Stimulated activated CD4-positive, alpha-beta T cell treated with anti-CD3 and anti-CD28 coated beads, Interleukin-4, amount 100 ng/mL, for 48 hours (primary cell): ENCODE measurements around the gene EIF4G1.

Source experiments
- DNase-seq, 2 donors: peaks; one replicate each; pipeline ENCODE4 v3.0.0-alpha.2; 2020; ENCODE audit warnings: low read depth in 2 of 2

EIF4G1 gene

DNA sequence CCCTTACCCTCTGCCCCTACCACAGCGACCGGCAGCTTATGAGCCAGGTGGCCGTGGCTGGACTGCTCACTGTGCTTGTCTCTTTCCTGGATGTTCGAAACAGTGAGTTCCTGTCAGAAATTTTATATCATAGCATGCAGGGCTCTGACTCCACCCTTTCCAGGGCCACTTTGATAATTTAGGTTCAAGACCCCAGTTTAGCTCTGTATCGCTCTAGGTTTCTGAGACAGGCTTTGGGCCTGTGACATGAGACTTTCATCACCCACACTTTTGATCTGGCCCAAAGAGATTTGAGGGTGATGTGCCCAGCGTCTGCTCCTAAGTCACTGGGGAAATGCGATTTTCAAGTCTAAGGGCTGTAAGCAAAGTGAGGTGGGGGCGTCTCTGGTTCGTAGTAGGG lies 6.5 kb upstream of the EIF4G1 start:
- no peak for DNase-seq

DNA sequence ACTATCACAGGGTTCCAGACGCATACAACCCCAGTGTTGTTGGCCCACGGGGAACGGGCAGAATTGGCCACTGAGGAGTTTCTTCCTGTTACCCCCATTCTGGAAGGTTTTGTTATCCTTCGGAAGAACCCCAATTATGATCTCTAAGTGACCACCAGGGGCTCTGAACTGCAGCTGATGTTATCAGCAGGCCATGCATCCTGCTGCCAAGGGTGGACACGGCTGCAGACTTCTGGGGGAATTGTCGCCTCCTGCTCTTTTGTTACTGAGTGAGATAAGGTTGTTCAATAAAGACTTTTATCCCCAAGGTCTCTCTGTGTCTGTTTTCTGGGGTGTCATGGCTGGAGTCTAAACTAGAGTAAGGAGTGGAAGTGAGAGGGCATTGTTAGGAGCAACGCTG lies 5.7 kb upstream of the EIF4G1 start:
- no peak for DNase-seq

DNA sequence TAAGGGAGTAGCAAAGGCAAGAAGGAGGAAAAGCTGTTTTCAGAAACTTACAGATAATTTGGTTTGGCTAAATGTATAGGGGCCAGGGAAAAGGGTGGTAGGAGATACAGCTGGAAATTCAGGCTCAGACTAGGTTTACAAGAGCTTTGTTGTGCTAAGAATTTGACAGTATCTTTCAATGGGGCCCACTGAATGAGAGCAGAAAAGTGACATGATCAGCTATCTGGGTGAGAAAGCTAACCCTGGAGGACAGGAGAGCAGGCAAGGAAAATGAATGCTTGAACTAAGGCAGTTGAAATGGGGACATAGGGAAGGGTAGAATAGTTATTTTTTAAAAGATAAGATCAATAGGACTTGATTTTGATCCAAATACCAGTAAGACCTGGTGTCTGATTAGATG lies 2.8 kb upstream of the EIF4G1 start:
- DNase-seq = no peak

DNA sequence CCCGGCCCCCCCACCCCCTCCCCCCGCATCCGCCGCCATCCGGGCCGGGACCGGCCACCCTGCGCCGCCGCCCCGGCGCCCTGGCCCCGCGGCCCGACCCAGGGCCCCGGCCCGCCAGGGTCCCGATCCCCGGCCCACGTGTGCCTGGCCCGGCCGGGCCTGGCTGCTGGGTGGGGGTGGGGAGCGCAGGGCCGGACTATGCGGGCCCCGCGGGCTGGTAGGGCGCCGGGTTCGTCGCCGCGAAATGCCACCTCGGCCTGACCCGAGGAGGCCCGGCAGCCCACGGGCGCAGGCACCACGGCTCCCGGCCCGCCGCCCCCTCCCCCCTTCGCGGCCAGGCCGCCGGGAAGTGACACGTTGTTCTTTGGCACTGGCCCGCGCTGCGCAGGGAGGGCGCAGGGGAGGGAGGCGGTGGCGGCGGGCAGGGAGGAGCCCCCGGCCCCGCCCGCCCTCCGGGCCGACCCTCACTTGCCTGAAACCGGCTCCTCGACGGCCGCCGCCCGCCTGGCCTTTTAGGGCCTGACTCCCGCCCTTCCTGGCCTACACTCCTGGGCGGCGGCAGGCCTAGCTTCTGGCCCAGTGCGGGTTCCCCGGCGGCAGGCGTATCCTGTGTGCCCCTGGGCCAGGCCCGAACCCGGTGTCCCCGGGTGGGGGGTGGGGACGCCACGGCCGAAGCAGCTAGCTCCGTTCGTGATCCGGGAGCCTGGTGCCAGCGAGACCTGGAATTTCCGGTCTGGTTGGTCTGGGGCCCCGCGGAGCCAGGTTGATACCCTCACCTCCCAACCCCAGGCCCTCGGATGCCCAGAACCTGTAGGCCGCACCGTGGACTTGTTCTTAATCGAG lies 515 bp downstream of the EIF4G1 start:
- DNase-seq = peak; percentile 37 to 44

DNA sequence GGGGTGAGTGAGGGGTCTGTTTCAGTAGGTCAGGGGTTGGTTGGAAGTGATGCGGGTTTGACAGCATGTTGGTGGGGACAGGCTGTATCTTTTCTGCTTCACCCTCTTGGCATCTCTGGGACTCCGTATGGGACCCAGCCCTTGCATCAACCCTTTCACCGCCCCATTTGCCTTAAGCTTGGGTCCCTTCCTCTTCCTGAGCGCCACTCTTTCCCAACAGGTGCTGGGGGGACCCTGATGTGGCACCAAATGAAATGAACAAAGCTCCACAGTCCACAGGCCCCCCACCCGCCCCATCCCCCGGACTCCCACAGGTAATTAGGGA lies 1.1 kb downstream of the EIF4G1 start:
- no peak for DNase-seq

DNA sequence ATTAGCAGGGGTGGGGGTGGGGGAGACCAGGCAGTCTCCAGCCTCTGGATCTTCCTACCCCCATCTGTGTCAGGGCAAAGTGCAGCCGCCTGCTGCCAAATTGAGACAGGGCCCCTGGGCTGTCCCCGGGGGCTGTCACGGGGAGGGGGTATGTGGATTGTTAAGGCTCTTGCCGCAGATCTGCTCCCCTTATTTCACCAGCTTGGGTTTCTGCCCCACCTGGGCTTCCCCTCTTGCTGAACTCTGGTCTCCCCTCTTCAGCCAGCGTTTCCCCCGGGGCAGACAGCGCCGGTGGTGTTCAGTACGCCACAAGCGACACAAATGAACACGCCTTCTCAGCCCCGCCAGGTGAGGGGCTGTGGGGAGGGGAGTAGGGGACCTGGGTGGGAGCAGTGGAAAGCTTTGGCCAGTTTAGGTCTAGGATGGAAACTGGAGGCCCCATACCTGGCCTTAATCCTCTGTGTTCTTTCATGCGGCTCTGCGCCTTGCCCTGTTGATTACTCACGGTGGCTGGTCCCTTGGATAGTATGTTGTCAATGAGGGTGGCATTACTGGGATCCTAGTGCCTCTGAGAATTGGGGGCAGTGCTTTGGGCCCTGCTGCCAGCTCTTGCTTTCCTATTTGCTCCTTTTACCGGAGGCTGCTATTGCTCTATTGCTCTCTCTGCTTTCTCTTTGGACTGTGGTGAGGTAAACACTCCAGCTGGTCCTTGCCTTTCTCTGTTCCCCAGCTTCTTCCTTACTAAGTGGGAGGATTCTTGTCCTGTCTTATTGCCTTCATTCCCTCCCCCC lies 1.7 kb downstream of the EIF4G1 start:
- no peak for DNase-seq

DNA sequence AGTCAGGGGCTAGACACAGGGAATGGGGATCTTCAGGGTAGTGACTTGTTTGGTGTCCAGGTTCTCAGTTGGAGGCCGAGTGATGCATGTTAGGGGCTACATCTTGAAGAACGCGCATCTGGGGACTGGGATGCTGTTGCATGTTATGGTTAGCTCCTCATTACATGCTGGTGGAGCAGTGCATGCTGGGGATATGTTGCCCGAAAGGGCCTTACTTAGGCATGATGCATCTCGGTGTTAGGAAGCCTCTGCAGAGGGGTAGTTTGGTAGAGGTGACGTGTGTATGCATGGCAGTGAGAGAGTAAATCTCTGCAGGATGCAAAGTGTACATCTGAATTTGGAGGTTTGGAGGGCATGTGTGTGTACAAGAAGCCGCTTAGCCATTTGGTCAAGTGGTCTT lies 2.4 kb downstream of the EIF4G1 start:
- no peak for DNase-seq

DNA sequence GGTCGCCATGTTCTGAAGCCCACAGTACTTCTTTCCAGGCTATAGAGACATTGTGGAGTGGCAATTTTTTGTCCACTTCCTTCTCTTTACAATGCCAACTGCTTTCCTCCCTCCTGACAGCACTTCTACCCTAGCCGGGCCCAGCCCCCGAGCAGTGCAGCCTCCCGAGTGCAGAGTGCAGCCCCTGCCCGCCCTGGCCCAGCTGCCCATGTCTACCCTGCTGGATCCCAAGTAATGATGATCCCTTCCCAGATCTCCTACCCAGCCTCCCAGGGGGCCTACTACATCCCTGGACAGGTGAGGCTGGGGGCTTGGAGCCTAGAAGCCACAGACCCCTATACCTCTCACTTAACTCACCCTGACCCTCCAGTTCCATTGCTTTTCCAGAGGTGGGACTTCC lies 2.8 kb downstream of the EIF4G1 start:
- no peak for DNase-seq

DNA sequence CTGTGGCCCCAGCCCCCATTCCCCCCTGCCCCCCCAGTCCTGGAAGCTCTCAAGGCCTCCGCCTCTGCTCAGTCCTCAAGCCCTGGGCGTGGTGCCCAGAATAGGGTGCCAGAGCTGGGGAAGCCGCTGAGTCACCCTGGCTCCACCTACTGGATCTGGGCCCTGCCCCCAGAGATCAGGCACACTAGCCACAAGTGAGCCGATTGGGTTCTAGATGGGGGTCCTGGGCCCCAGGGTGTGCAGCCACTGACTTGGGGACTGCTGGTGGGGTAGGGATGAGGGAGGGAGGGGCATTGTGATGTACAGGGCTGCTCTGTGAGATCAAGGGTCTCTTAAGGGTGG lies 5.7 kb downstream of the EIF4G1 start:
- no peak for DNase-seq

DNA sequence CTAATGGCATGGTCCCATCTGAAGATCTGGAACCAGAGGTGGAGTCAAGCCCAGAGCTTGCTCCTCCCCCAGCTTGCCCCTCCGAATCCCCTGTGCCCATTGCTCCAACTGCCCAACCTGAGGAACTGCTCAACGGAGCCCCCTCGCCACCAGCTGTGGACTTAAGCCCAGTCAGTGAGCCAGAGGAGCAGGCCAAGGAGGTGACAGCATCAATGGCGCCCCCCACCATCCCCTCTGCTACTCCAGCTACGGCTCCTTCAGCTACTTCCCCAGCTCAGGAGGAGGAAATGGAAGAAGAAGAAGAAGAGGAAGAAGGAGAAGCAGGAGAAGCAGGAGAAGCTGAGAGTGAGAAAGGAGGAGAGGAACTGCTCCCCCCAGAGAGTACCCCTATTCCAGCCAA lies 7.3 kb downstream of the EIF4G1 start:
- no peak for DNase-seq

DNA sequence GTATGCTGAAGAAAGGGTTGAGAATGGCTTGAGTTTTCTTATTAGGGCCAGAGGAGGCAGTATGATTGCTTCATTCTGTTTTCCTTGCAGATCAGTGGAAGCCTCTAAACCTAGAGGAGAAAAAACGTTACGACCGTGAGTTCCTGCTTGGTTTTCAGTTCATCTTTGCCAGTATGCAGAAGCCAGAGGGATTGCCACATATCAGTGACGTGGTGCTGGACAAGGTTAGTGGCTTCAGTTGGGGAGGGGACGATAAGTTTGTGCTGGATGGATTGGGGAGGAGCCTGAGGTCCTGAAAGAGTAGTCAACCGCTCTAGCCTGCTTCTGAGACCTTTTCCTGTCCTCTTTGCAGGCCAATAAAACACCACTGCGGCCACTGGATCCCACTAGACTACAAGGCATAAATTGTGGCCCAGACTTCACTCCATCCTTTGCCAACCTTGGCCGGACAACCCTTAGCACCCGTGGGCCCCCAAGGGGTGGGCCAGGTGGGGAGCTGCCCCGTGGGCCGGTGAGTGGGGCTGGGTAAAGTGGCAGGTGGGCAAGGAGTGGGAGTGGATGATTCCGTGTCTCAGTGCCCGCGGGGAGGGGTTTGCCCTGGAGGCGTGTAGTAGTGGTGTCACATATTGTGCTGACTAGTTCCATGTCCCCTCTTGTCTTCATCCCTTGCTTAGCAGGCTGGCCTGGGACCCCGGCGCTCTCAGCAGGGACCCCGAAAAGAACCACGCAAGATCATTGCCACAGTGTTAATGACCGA lies 8.5 kb downstream of the EIF4G1 start:
- DNase-seq = no peak

DNA sequence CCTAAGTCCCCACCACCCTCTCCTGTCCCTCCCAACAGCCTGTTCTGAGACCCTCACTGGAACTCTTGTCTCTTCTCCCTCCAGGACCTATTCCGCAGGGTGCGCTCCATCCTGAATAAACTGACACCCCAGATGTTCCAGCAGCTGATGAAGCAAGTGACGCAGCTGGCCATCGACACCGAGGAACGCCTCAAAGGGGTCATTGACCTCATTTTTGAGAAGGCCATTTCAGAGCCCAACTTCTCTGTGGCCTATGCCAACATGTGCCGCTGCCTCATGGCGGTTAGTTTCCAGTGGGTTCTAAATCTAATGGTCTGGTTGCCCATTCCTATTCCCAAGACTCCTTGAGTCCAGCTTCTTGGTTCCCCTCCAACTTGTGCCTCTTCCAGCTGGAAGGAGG lies 9.3 kb downstream of the EIF4G1 start:
- DNase-seq = no peak

DNA sequence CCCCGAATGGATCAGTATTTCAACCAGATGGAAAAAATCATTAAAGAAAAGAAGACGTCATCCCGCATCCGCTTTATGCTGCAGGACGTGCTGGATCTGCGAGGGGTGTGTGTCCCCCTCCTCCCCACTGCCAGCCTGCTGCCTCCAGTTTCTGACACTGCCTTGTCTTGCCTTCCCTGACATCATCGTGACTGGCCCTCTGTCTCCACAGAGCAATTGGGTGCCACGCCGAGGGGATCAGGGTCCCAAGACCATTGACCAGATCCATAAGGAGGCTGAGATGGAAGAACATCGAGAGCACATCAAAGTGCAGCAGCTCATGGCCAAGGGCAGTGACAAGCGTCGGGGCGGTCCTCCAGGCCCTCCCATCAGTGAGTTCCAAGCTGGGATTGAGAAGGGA lies 10.9 kb downstream of the EIF4G1 start:
- no peak for DNase-seq

DNA sequence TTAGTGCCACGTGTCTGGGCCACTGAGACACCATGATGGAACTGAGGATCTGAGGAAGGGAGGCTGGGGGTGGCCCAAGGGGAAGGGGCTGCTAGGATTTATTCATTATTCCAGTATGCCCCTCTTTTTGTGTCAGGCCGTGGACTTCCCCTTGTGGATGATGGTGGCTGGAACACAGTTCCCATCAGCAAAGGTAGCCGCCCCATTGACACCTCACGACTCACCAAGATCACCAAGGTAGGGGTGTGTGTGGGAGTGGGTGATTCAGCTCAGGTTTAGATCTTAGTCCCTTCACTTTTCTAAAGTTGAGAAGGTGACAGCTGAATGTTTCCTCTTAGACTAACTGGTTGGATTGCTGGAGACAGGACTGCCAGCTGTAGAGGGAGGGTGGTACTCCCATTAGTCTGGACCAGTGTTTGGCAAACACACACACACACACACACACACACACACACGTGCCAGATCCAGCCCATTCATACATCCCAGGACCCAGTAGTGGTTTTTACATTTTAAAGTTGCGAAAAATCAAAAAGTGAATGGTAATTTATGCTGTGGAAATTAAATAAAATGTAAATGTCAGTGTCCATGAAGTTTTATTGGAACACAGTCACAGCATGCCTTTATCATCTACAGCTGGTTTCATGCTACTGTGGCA lies 11.4 kb downstream of the EIF4G1 start:
- DNase-seq = no peak

DNA sequence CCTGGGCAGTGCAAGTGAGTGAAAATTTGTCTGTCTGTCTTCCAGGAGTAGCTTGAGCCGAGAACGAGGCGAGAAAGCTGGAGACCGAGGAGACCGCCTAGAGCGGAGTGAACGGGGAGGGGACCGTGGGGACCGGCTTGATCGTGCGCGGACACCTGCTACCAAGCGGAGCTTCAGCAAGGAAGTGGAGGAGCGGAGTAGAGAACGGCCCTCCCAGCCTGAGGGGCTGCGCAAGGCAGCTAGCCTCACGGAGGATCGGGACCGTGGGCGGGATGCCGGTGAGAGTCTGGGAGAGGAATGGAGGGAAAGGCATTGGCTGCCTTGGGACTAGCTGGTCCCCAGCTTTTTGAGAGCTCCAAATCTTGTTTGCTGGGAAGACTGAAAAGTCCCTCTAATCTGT lies 12.8 kb downstream of the EIF4G1 start:
- DNase-seq = no peak

DNA sequence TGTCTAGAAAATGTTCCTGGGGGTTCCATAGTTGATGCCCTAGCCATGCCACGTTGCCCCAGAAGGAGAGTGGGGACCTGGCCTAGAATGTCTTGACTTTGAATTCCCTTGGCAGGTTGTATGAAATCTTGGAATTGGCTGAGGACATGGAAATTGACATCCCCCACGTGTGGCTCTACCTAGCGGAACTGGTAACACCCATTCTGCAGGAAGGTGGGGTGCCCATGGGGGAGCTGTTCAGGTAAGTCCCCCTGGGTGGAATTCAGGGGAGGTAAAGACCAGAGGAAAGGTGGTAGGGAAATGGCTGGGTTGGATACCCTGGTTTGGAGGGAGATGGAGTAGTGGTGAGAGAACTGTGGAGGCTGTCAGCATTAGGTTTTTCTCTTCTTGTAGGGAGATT lies 14.1 kb downstream of the EIF4G1 start:
- no peak for DNase-seq

DNA sequence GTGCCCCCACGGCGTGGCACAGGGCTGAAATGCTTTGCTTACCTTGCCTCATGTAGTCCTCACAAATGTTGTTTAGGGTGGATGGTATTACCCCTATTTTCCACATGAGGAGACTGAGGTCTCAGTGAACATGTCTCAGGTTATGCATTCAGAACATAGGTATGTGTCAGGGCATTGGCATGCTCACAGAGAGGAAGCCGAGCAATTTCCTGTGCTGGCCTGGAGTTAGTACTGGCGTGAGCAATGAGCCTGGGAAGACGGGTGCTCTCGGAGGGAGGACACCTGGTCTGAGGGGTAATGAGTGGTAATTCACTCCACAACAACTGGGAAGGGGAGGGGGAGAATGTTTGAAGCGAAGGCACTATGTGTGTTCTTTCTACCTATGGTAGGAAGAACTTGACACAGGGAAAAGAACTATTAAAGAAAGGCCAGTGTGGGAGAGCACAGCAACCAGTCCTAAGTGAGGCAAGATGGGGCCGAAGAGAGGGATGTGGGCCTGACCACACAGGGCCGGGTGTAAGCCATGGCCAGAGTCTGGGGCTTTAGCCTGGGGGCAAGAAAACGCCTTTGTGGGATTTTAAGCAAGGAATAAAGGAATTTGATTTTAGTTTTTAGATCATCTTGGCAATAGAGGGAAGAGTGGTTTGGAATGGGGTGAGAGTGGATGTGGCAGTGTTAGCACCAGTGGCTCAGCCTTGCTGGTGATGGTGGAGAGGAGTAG lies 18.1 kb downstream of the EIF4G1 start:
- no peak for DNase-seq

DNA sequence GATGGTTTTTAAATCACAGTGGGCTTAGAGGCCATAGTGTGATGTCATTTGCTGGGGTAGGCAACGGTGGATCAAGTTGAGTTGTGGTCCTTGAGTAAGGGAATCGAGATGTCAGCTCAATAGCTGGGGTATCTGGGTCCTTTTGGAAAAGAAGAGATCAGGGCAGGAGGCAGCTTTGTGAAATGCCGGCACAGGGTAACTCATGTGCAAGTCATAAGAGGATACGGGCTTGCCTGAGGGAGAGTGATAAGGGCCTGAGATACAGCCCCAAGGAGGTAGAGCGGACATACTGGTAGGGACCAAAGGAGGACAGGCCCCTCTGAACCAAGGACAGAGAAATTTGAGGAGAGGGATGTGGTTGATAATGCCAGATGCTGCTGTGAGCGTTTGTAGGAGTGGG lies 18.8 kb downstream of the EIF4G1 start:
- DNase-seq = no peak

DNA sequence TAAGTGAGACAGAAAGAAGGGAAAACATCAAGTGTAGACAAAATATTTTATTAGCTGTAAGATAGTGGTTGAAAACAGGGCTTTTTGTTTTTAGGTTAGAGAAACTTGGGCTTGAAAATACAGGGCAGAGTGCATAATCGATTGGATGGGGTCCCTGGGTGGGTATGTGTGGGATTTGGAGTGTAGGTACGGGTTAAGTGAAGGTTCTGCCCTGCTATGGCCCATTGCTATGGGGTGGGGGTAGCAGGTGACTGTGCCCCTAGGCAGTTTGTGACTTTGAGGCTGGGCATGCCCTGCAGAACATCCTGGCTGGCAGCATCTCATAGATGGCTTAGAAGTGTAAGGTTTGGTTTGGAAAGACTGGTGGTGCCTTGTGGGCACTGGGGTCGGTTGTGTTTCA lies 19.3 kb downstream of the EIF4G1 start:
- no peak for DNase-seq

DNA sequence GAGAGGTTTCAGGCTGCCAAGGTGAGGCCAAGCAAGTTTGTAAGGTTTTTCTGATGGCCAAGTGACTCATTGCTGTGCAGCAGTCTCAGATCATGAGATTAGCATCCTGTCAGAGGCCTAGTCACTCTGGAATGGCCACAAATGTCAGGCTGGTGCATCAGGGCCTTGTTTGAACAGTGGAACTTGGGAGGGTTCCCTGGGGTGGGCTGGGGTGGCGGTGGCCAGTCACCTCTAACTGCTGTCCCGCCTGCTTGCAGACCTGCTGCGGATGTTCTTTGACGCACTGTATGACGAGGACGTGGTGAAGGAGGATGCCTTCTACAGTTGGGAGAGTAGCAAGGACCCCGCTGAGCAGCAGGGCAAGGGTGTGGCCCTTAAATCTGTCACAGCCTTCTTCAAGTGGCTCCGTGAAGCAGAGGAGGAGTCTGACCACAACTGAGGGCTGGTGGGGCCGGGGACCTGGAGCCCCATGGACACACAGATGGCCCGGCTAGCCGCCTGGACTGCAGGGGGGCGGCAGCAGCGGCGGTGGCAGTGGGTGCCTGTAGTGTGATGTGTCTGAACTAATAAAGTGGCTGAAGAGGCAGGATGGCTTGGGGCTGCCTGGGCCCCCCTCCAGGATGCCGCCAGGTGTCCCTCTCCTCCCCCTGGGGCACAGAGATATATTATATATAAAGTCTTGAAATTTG lies 20.2 kb downstream of the EIF4G1 start:
- peak in 1 of 2 donors; percentile 37 for DNase-seq

DNA sequence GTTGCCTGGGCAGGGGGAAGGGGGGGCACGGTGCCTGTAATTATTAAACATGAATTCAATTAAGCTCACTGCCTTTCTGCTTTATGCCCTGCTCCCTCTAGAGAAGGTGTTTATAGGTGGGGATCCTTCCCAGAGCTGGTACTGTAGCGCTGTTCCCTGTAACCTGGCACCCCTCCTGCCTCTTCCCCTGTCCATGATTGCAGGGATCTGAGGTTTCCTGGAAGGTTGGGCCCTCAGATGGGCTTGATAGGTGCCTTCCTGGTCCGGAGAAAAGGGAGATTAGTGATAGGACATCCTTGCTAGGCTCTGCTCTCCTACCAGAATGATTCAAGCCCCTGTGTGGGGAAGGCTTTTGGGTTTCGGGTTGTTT lies 20.9 kb downstream of the EIF4G1 start:
- DNase-seq = no peak
